ENCODE data around the gene CDC42EP4.

- TF ChIP-seq SUZ12 (IDR thresholded peaks at IDR 0.05) (no peak), NFRKB (IDR thresholded peaks at IDR 0.05) (no peak), FOXM1 (IDR thresholded peaks at IDR 0.05; ENCODE audit: borderline replicate concordance) (no peak)
Measured at GRCh38 chr17:73358668-73359067, 46.9 kb upstream of the CDC42EP4 start.

Data from HEK293T (cell line).